CD14-positive monocyte (primary cell): ENCODE measurements around the gene DOK4. TPM values are rescaled to one million over a fixed set of nuclear protein-coding genes. Genes with fewer than 3 reads are reported as not detected.

Experiments used
- DNase-seq, 3 donors: peaks; one replicate each; pipeline ENCODE4 v3.0.0-alpha.2; 2011 to 2022
- H2AFZ ChIP-seq: 2 replicates; pipeline ENCODE4 v1.6.0; 2012; ENCODE audit warnings: mild to moderate bottlenecking, low read depth, low read length, inconsistent platforms; ENCODE audit not compliant: insufficient read depth, poor library complexity, severe bottlenecking
- H3K27ac ChIP-seq, 2 donors: 1 replicate in 1 of 2; 2 replicates in 1 of 2; pipeline ENCODE4 v1.5.1; 2012 to 2013; ENCODE audit warnings: low read length in 2 of 2, control low read depth in 1 of 2, inconsistent platforms in 1 of 2, low read depth in 1 of 2, mild to moderate bottlenecking in 1 of 2
- H3K27me3 ChIP-seq, 2 donors: one replicate each; pipeline versions ENCODE4 v1.6.0 to v1.6.1; 2011 to 2013; ENCODE audit warnings: low read length in 2 of 2; ENCODE audit not compliant: control insufficient read depth in 2 of 2, insufficient read depth in 2 of 2
- H3K36me3 ChIP-seq, 2 donors: replicated peaks in 1 of 2; 1 replicate in 1 of 2; 2 replicates in 1 of 2; pipeline versions ENCODE4 v1.5.1 to v1.6.1; 2012 to 2013; ENCODE audit warnings: low read length in 2 of 2, control low read depth in 1 of 2, inconsistent platforms in 1 of 2, mild to moderate bottlenecking in 1 of 2; ENCODE audit not compliant: insufficient read depth in 2 of 2, control insufficient read depth in 1 of 2
- H3K4me1 ChIP-seq, 2 donors: 1 replicate in 1 of 2; 2 replicates in 1 of 2; pipeline versions ENCODE4 v1.5.1 to v1.6.1; 2012 to 2013; ENCODE audit warnings: low read length in 2 of 2, control low read depth in 1 of 2, inconsistent platforms in 1 of 2, mild to moderate bottlenecking in 1 of 2, moderate library complexity in 1 of 2; ENCODE audit not compliant: insufficient read depth in 2 of 2, control insufficient read depth in 1 of 2
- H3K4me2 ChIP-seq: replicated peaks from 2 replicates; pipeline ENCODE3; 2012; ENCODE audit warnings: low read length, moderate library complexity, mild to moderate bottlenecking; ENCODE audit not compliant: poor library complexity, severe bottlenecking; ENCODE audit errors: extremely low read depth
- H3K4me3 ChIP-seq, 3 experiments: fragments of 200-600 bp in 1 of 3; sonication (generic) in 1 of 3; replicated peaks in 1 of 3; 1 replicate in 2 of 3; 2 replicates in 1 of 3; pipeline ENCODE4 v1.5.1; 2011 to 2013; ENCODE audit warnings: low read length in 3 of 3, mild to moderate bottlenecking in 3 of 3, control low read depth in 2 of 3, low read depth in 2 of 3, inconsistent platforms in 1 of 3, moderate library complexity in 1 of 3
- H3K79me2 ChIP-seq: 2 replicates; pipeline ENCODE4 v1.6.0; 2012; ENCODE audit warnings: mild to moderate bottlenecking, control low read depth, inconsistent platforms, low read length, moderate library complexity; ENCODE audit not compliant: insufficient read depth
- H3K9ac ChIP-seq: 2 replicates; pipeline ENCODE4 v1.6.0; 2017; ENCODE audit warnings: low read length, mild to moderate bottlenecking; ENCODE audit not compliant: insufficient read depth, poor library complexity, severe bottlenecking
- H3K9me3 ChIP-seq, 2 donors: replicated peaks in 1 of 2; 1 replicate in 1 of 2; 2 replicates in 1 of 2; pipeline versions ENCODE4 v1.5.1 to v1.6.1; 2012 to 2013; ENCODE audit warnings: low read length in 2 of 2, control low read depth in 1 of 2; ENCODE audit not compliant: control insufficient read depth in 1 of 2, insufficient read depth in 1 of 2
- H4K20me1 ChIP-seq: 2 replicates; pipeline ENCODE4 v1.6.0; 2012; ENCODE audit warnings: mild to moderate bottlenecking, low read length, control low read depth, moderate library complexity; ENCODE audit not compliant: insufficient read depth
- H3K27ac Mint-ChIP-seq, 7 donors: one replicate each; pipeline ENCODE4 v1.8.0; 2020; ENCODE audit warnings: mild to moderate bottlenecking in 7 of 7, mixed read lengths in 7 of 7, moderate library complexity in 6 of 7, inconsistent platforms in 2 of 7
- H3K27me3 Mint-ChIP-seq, 3 donors: one replicate each; pipeline ENCODE4 v1.8.0; 2021 to 2022; ENCODE audit warnings: low read depth in 3 of 3, mild to moderate bottlenecking in 3 of 3, mixed read lengths in 3 of 3, moderate library complexity in 3 of 3, inconsistent platforms in 1 of 3
- H3K36me3 Mint-ChIP-seq, 2 donors: one replicate each; pipeline ENCODE4 v1.8.0; 2020; ENCODE audit warnings: mixed read lengths in 2 of 2, inconsistent platforms in 1 of 2, mild to moderate bottlenecking in 1 of 2
- H3K4me1 Mint-ChIP-seq: one replicate; pipeline ENCODE4 v1.8.0; 2020; ENCODE audit warnings: mild to moderate bottlenecking, mixed read lengths
- H3K4me3 Mint-ChIP-seq, 2 donors: one replicate each; pipeline ENCODE4 v1.8.0; 2020; ENCODE audit warnings: mild to moderate bottlenecking in 2 of 2, mixed read lengths in 2 of 2, moderate library complexity in 1 of 2
- H3K9me3 Mint-ChIP-seq, 7 donors: one replicate each; pipeline ENCODE4 v1.8.0; 2020 to 2022; ENCODE audit warnings: mixed read lengths in 7 of 7, mild to moderate bottlenecking in 6 of 7, moderate library complexity in 6 of 7, inconsistent platforms in 2 of 7
- CTCF ChIP-seq: fragments of 200-600 bp; IDR thresholded peaks from one replicate; pipeline ENCODE4 v1.8.0; 2022; ENCODE audit warnings: antibody characterized with exemption, mild to moderate bottlenecking
- WGBS: methylation state at CpG from one replicate; pipeline ENCODE4 v1.1.5; 2013; ENCODE audit warnings: missing lambda C conversion rate; ENCODE audit not compliant: insufficient coverage; 5-methylcytosine and 5-hydroxymethylcytosine counted together
- intact Hi-C, 2 donors: fragments of 100-400 bp; cut with micrococcal nuclease; formaldehyde crosslinking; loops; one replicate each; pipeline versions ENCODE4 v1.15.0 to v1.15.1; 2023
- polyA plus RNA-seq, 3 donors: library from polyadenylated mRNA; depleted of rRNA in 1 of 3; unstranded in 2 of 3; stranded (reverse) in 1 of 3; fragments of 300-500 nt in 2 of 3; fragments of >200 nt in 1 of 3; fragmentation: Illumina TruSeq in 2 of 3; gene quantifications; 1 replicate in 2 of 3; 2 replicates in 1 of 3; pipeline ENCODE4 v1.2.3, GENCODE V29; 2012 to 2021

The DOK4 gene
- polyA plus RNA-seq, 3 donors: 0.09 to 0.17 TPM; not detected in 1

- no peaks in the 10 kb centered on the region for H3K9me3 ChIP-seq
- H3K4me1 Mint-ChIP-seq: no peaks in the 10 kb centered on the region
- no peak overlapping the region for H3K9ac ChIP-seq
- no peaks in the 10 kb centered on the region for H3K4me1 ChIP-seq
- no peak overlapping the region for H3K4me3 Mint-ChIP-seq
- no peak overlapping the region for H3K27ac Mint-ChIP-seq
- no peaks in the 10 kb centered on the region for H4K20me1 ChIP-seq
- H3K79me2 ChIP-seq: no peaks in the 10 kb centered on the region
- no peak overlapping the region for H3K4me2 ChIP-seq
- no peak overlapping the region for H3K27ac ChIP-seq
- no peak overlapping the region for H3K4me3 ChIP-seq
- H2AFZ ChIP-seq: no peak overlapping the region
- no peaks in the 10 kb centered on the region for H3K36me3 ChIP-seq
- peaks cover 4 to 7% (median 5%) of the 10 kb centered on the region in 3 donors for H3K27me3 Mint-ChIP-seq
- H3K36me3 Mint-ChIP-seq: no peaks in the 10 kb centered on the region
- WGBS: 100% methylated on average over 1 of the region's 4 CpGs
- H3K27me3 ChIP-seq: no peaks in the 10 kb centered on the region
- intact Hi-C loops: no loop called here
- H3K9me3 Mint-ChIP-seq: no peaks in the 10 kb centered on the region
- no peak for TF ChIP-seq CTCF
- no peak for DNase-seq
Observed at GRCh38 chr16:57493767-57494166, 7.5 kb upstream of the DOK4 start.

GRCh38 chr16:57489229-57489628 lies 2.9 kb upstream of the DOK4 start:
- intact Hi-C loops: no loop called here
- Mint-ChIP-seq H3K27me3 (peaks cover 12 to 25% (median 16%) of the 10 kb centered on the region in 3 donors), H3K27ac (no peak overlapping the region), H3K4me1 (peaks cover 10% of the 10 kb centered on the region), H3K9me3 (peaks cover 0 to 2% (median 0%) of the 10 kb centered on the region in 7 donors), H3K4me3 (no peak overlapping the region), H3K36me3 (no peaks in the 10 kb centered on the region)
- Histone ChIP-seq H3K9me3 (no peaks in the 10 kb centered on the region), H3K27ac (no peak overlapping the region), H4K20me1 (no peaks in the 10 kb centered on the region), H2AFZ (no peak overlapping the region), H3K36me3 (no peaks in the 10 kb centered on the region), H3K9ac (no peak overlapping the region), H3K4me2 (no peak overlapping the region), H3K4me3 (no peak overlapping the region), H3K79me2 (no peaks in the 10 kb centered on the region), H3K27me3 (peaks cover 0 to 15% of the 10 kb centered on the region in 2 donors), H3K4me1 (peaks cover 8 to 11% of the 10 kb centered on the region in 2 donors)
- 100% methylated on average over 1 of the region's 5 CpGs for WGBS
- no peak for DNase-seq
- no peak for TF ChIP-seq CTCF
